PC-9 (cell line): ENCODE measurements around the gene ETS2. TPM values are rescaled to one million over a fixed set of nuclear protein-coding genes. Genes with fewer than 3 reads are reported as not detected.

Source experiments
- BruUV-seq: library from RNA; stranded (reverse); fragments of 400-500 nt; replicated peaks from 2 replicates; lab custom pipeline; 2021; lab: Mats Ljungman, UMichigan
- CTCF ChIA-PET: fragments of 300-600 bp; sonication (Branson Sonifier 250); formaldehyde crosslinking; loops from one replicate; lab custom pipeline; 2022; ENCODE audit warnings: antibody characterized with exemption; lab: Charles Lee
- POLR2A ChIA-PET: fragments of 300-600 bp; sonication (Branson Sonifier 250); formaldehyde crosslinking; loops from one replicate; lab custom pipeline; 2022; ENCODE audit warnings: antibody characterized with exemption; ENCODE audit not compliant: unreplicated experiment; lab: Charles Lee
- DNase-seq, 2 experiments: peaks; one replicate each; pipeline versions ENCODE4 v3.0.0 to v3.0.0-alpha.2; 2015 to 2022; ENCODE audit warnings: mixed read lengths in 1 of 2
- H2AFZ ChIP-seq: fragments of 200-600 bp; sonication (generic); 2 replicates; pipeline ENCODE4 v1.8.1; 2017; ENCODE audit warnings: antibody characterized with exemption
- H3F3A ChIP-seq: fragments of 200-600 bp; sonication (generic); 2 replicates; pipeline ENCODE4 v1.8.1; 2017; ENCODE audit warnings: antibody characterized with exemption, mild to moderate bottlenecking, low read depth; ENCODE audit not compliant: insufficient read depth
- H3K27ac ChIP-seq: fragments of 200-600 bp; sonication (generic); 2 replicates; pipeline ENCODE4 v1.6.1; 2016; ENCODE audit warnings: mixed run types
- H3K27me3 ChIP-seq: fragments of 200-600 bp; sonication (generic); 2 replicates; pipeline ENCODE4 v1.6.1; 2016; ENCODE audit warnings: low read depth, mixed run types; ENCODE audit not compliant: insufficient read depth
- H3K36me3 ChIP-seq: fragments of 200-600 bp; sonication (generic); 2 replicates; pipeline ENCODE4 v1.6.1; 2016; ENCODE audit warnings: low read depth, mixed run types
- H3K4me1 ChIP-seq: fragments of 200-600 bp; sonication (generic); replicated peaks from 2 replicates; pipeline ENCODE4 v1.6.1; 2016; ENCODE audit warnings: mixed run types; ENCODE audit not compliant: insufficient read depth
- H3K4me2 ChIP-seq: fragments of 200-600 bp; sonication (generic); 2 replicates; pipeline ENCODE4 v1.6.1; 2017; ENCODE audit warnings: mixed run types
- H3K4me3 ChIP-seq: fragments of 200-600 bp; sonication (generic); 2 replicates; pipeline ENCODE4 v1.6.1; 2016; ENCODE audit warnings: mixed run types
- H3K79me2 ChIP-seq: fragments of 200-600 bp; sonication (generic); 2 replicates; pipeline ENCODE4 v1.6.1; 2017; ENCODE audit warnings: low read depth, mixed run types
- H3K9me2 ChIP-seq: fragments of 200-600 bp; sonication (generic); 2 replicates; pipeline ENCODE4 v1.8.1; 2017; ENCODE audit warnings: mild to moderate bottlenecking; ENCODE audit not compliant: insufficient read depth
- H3K9me3 ChIP-seq: fragments of 200-600 bp; sonication (generic); 2 replicates; pipeline ENCODE4 v1.8.1; 2016; ENCODE audit warnings: low read depth; ENCODE audit not compliant: insufficient read depth
- H4K20me1 ChIP-seq: fragments of 200-600 bp; sonication (generic); 2 replicates; pipeline ENCODE4 v1.8.1; 2017; ENCODE audit not compliant: insufficient read depth
- CTCF ChIP-seq: fragments of 200-600 bp; sonication (generic); conservative IDR thresholded peaks from 2 replicates; pipeline ENCODE4 v1.6.1; 2017; ENCODE audit warnings: mixed run types, antibody characterized with exemption, mild to moderate bottlenecking, moderate library complexity
- EZH2 ChIP-seq: fragments of 200-600 bp; sonication (generic); IDR thresholded peaks from 2 replicates; pipeline ENCODE4 v1.8.0; 2017; ENCODE audit warnings: antibody characterized with exemption, low read depth
- intact Hi-C: fragments of 100-400 bp; cut with micrococcal nuclease; formaldehyde crosslinking; loops from one replicate; pipeline ENCODE4 v1.10.0; 2022; ENCODE audit not compliant: unreplicated experiment
- total RNA-seq: library from RNA; stranded (reverse); gene quantifications from 2 replicates; pipeline ENCODE4 v1.2.3, GENCODE V29; 2021

The ETS2 gene
- total RNA-seq, 1 experiment from 2014 or later, result 20.4 TPM

GRCh38 chr21:38830671-38831525, 25.2 kb downstream of the ETS2 start:
- POLR2A ChIA-PET, result no interaction called here
- intact Hi-C loops, result no loop called here

GRCh38 chr21:38831526-38832467, 26.1 kb downstream of the ETS2 start:
- H3K4me1 ChIP-seq, result peaks cover 19% of the 10 kb centered on the region
- peaks cover 7% of the 10 kb centered on the region; the same call in 1 of the 2 replicates for H3F3A ChIP-seq
- intact Hi-C loops, result no loop called here
- H4K20me1 ChIP-seq, result no peaks in the 10 kb centered on the region
- H3K36me3 ChIP-seq, result no peaks in the 10 kb centered on the region
- no peaks in the 10 kb centered on the region for H3K27me3 ChIP-seq
- POLR2A ChIA-PET, result interaction anchor here (0.6 to 0.7 kb wide), 2 partner anchors 24 to 57 kb away, joined by 3 to 5 read pairs; no protein-coding TSS in a partner anchor
- no peaks in the 10 kb centered on the region for H3K9me2 ChIP-seq
- peak overlapping the region; percentile 81 for H3K27ac ChIP-seq
- BruUV-seq, result no TSS peak
- peak; percentile 37 to 79 for DNase-seq
- no peak overlapping the region for H2AFZ ChIP-seq
- no peaks in the 10 kb centered on the region for H3K79me2 ChIP-seq
- H3K4me3 ChIP-seq, result no peak overlapping the region
- peak overlapping the region; percentile 38 for H3K4me2 ChIP-seq
- CTCF ChIA-PET, result no interaction called here
- H3K9me3 ChIP-seq, result no peaks in the 10 kb centered on the region
- no peak for TF ChIP-seq EZH2
- no peak for TF ChIP-seq CTCF

More at GRCh38 chr21:38830671-38831525, 25.2 kb downstream of the ETS2 start:
- no peaks in the 10 kb centered on the region for H3K27me3 ChIP-seq
- no peaks in the 10 kb centered on the region for H3K36me3 ChIP-seq
- no peaks in the 10 kb centered on the region for H3K9me2 ChIP-seq
- CTCF ChIA-PET, result no interaction called here
- TF ChIP-seq CTCF (no peak), EZH2 (no peak)
- no peak for DNase-seq
- peak overlapping the region; percentile 26; the same call in 1 of the 2 replicates for H3K4me2 ChIP-seq
- H3K9me3 ChIP-seq, result no peaks in the 10 kb centered on the region
- no peak overlapping the region for H3K4me3 ChIP-seq
- no peaks in the 10 kb centered on the region for H3K79me2 ChIP-seq
- no TSS peak for BruUV-seq
- H3K4me1 ChIP-seq, result peaks cover 19% of the 10 kb centered on the region
- H2AFZ ChIP-seq, result no peak overlapping the region
- H3K27ac ChIP-seq, result peak overlapping the region; percentile 48; the same call in 1 of the 2 replicates
- H3F3A ChIP-seq, result peaks cover 7% of the 10 kb centered on the region; the same call in 1 of the 2 replicates
- H4K20me1 ChIP-seq, result no peaks in the 10 kb centered on the region

- H4K20me1 ChIP-seq, result no peaks in the 10 kb centered on the region
- H3K4me2 ChIP-seq, result no peak overlapping the region
- H3K4me1 ChIP-seq, result peaks cover 19% of the 10 kb centered on the region
- CTCF ChIA-PET, result no interaction called here
- no peaks in the 10 kb centered on the region for H3K36me3 ChIP-seq
- no peak overlapping the region; the same call in 1 of the 2 replicates for H3K27ac ChIP-seq
- BruUV-seq, result no TSS peak
- peaks cover 7% of the 10 kb centered on the region; the same call in 1 of the 2 replicates for H3F3A ChIP-seq
- H3K27me3 ChIP-seq, result no peaks in the 10 kb centered on the region
- POLR2A ChIA-PET, result no interaction called here
- intact Hi-C loops, result no loop called here
- TF ChIP-seq CTCF (no peak), EZH2 (no peak)
- no peak overlapping the region for H2AFZ ChIP-seq
- no peaks in the 10 kb centered on the region for H3K79me2 ChIP-seq
- H3K9me3 ChIP-seq, result no peaks in the 10 kb centered on the region
- no peak overlapping the region for H3K4me3 ChIP-seq
- DNase-seq, result no peak
- no peaks in the 10 kb centered on the region for H3K9me2 ChIP-seq
Observed at GRCh38 chr21:38832664-38833063, 26.9 kb downstream of the ETS2 start.
